Measurements from ENCODE around the gene SFRP4.

GRCh38 chr7:37894671-37895070 lies 21.9 kb downstream of the SFRP4 start:
- TF ChIP-seq CTCF (conservative IDR thresholded peaks at IDR 0.05 in 1 of 2, IDR thresholded peaks at IDR 0.05 in 1 of 2; ENCODE audit: extremely low read depth in 1 of 2, insufficient read depth in 1 of 2, low read depth in 1 of 2, low read length in 2 of 2) (no peak), EZH2 (IDR thresholded peaks at IDR 0.05; ENCODE audit: borderline replicate concordance, low read length) (no peak)
